ENCODE results near the gene STXBP2. TPM values are rescaled to one million over a fixed set of nuclear protein-coding genes. Genes with fewer than 3 reads are reported as not detected.
A peak's percentile ranks its signal among the peaks of the same experiment; 100 is the strongest.

The STXBP2 gene
- total and polyA plus RNA-seq, 9 of the 15 experiments (the other 6 are each of a cell fraction or from before 2014, with no cell fraction given): 2.5 to 163 (median 71.3) TPM

DNA sequence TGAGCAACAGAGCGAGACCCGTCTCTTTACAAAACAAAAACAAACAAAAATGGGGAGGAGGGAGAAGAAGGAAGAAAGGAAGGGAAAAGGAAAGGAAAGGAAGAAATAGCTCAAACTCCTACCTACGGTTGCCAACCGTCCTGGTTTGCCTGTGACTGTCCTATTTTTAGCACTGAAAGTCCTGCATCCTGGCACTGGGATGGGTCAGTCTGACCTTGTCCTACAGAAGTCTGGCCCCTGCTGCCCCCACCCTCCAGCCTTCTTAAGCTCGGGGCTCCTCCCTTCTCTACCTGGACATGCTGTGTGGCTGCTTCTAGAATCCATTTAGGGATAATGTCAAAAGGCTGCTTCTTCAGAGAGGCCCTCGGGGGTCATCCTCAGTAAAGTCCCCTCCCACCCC lies 1.2 kb upstream of the STXBP2 start:
- in situ Hi-C loops (cut with MboI) (no loop called here), intact Hi-C loops (cut with micrococcal nuclease) (no loop called here)
- ATAC-seq (no peak), DNase-seq (ENCODE audit: extremely low read depth in 1 of 4, low spot score in 3 of 4) (no peak), FAIRE-seq (peak; percentile 19)
- H2AFZ ChIP-seq (ENCODE audit: low read depth, low read length): peak overlapping the region; percentile 98; the same call in 1 of the 2 replicates
- H3K4me2 ChIP-seq (ENCODE audit: insufficient read depth, low read length): peak overlapping the region; percentile 95
- H3K36me3 ChIP-seq (ENCODE audit: control insufficient read depth, insufficient read depth, low read length): peaks cover 37% of the 10 kb centered on the region; the same call in 2 of the 3 replicates
- ChIA-PET POLR2A (interaction anchor here (0.6 to 1.6 kb wide), 5 partner anchors 9 to 309 kb away, joined by 3 to 8 read pairs (median 3); no protein-coding TSS in a partner anchor), CTCF (ENCODE audit: low intra/inter-chr PET ratio) (no interaction called here)
- H3K9ac ChIP-seq (ENCODE audit: insufficient read depth in 1 of 2, low read depth in 2 of 2, low read length in 2 of 2): peak overlapping the region; percentile 90 to 97; a peak in 2 of 4 replicates
- H3K79me2 ChIP-seq (ENCODE audit: control insufficient read depth, insufficient read depth, low read length): peaks cover 45% of the 10 kb centered on the region
- TF ChIP-seq ZNF212 (CRISPR knock-in tag; IDR thresholded peaks at IDR 0.05): no peak
- TF ChIP-seq SRSF1 (IDR thresholded peaks at IDR 0.05; ENCODE audit: low read depth, low read length): no peak
- TF ChIP-seq FOXK1 (CRISPR knock-in tag; IDR thresholded peaks at IDR 0.05; ENCODE audit: borderline replicate concordance): no peak
- TF ChIP-seq TAF7 (tag; IDR thresholded peaks at IDR 0.05): no peak
- no peak for TF ChIP-seq ZNF764 (CRISPR knock-in tag; IDR thresholded peaks at IDR 0.05; ENCODE audit: low read depth)
- no peak for TF ChIP-seq KAT7 (CRISPR knock-in tag; IDR thresholded peaks at IDR 0.05; ENCODE audit: borderline replicate concordance)
- no peak for TF ChIP-seq NCOA1 (IDR thresholded peaks at IDR 0.05; ENCODE audit: low read depth)
- no peak for TF ChIP-seq DACH1 (IDR thresholded peaks at IDR 0.05; ENCODE audit: partially characterized antibody)
- TF ChIP-seq, protein P1, sequence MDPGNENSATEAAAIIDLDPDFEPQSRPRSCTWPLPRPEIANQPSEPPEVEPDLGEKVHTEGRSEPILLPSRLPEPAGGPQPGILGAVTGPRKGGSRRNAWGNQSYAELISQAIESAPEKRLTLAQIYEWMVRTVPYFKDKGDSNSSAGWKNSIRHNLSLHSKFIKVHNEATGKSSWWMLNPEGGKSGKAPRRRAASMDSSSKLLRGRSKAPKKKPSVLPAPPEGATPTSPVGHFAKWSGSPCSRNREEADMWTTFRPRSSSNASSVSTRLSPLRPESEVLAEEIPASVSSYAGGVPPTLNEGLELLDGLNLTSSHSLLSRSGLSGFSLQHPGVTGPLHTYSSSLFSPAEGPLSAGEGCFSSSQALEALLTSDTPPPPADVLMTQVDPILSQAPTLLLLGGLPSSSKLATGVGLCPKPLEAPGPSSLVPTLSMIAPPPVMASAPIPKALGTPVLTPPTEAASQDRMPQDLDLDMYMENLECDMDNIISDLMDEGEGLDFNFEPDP (CRISPR knock-in tag; IDR thresholded peaks at IDR 0.05): no peak
- TF ChIP-seq ZKSCAN8 (CRISPR knock-in tag; IDR thresholded peaks at IDR 0.05): no peak
- no peak for TF ChIP-seq TSC22D4 (tag; IDR thresholded peaks at IDR 0.05)
- TF ChIP-seq PURB (CRISPR knock-in tag; IDR thresholded peaks at IDR 0.05; ENCODE audit: low read depth): no peak
- TF ChIP-seq, protein P2, sequence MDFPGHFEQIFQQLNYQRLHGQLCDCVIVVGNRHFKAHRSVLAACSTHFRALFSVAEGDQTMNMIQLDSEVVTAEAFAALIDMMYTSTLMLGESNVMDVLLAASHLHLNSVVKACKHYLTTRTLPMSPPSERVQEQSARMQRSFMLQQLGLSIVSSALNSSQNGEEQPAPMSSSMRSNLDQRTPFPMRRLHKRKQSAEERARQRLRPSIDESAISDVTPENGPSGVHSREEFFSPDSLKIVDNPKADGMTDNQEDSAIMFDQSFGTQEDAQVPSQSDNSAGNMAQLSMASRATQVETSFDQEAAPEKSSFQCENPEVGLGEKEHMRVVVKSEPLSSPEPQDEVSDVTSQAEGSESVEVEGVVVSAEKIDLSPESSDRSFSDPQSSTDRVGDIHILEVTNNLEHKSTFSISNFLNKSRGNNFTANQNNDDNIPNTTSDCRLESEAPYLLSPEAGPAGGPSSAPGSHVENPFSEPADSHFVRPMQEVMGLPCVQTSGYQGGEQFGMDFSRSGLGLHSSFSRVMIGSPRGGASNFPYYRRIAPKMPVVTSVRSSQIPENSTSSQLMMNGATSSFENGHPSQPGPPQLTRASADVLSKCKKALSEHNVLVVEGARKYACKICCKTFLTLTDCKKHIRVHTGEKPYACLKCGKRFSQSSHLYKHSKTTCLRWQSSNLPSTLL (IDR thresholded peaks at IDR 0.05): no peak
- TF ChIP-seq, protein P3, sequence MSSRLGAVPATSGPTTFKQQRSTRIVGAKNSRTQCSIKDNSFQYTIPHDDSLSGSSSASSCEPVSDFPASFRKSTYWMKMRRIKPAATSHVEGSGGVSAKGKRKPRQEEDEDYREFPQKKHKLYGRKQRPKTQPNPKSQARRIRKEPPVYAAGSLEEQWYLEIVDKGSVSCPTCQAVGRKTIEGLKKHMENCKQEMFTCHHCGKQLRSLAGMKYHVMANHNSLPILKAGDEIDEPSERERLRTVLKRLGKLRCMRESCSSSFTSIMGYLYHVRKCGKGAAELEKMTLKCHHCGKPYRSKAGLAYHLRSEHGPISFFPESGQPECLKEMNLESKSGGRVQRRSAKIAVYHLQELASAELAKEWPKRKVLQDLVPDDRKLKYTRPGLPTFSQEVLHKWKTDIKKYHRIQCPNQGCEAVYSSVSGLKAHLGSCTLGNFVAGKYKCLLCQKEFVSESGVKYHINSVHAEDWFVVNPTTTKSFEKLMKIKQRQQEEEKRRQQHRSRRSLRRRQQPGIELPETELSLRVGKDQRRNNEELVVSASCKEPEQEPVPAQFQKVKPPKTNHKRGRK (tag; IDR thresholded peaks at IDR 0.05): no peak
- TF ChIP-seq BCOR (IDR thresholded peaks at IDR 0.05): no peak
- H3K9me3 ChIP-seq (replicated peaks; ENCODE audit: control insufficient read depth, insufficient read depth, low read depth, low read length): peaks cover 6% of the 10 kb centered on the region; the same call in 1 of the 2 replicates
- peaks cover 14% of the 10 kb centered on the region for H4K20me1 ChIP-seq (replicated peaks; ENCODE audit: control insufficient read depth, insufficient read depth, low read length)
- H3K4me3 ChIP-seq: peak overlapping the region; percentile 79
- WGBS (ENCODE audit: insufficient coverage, low coverage, missing lambda C conversion rate): 29% methylated on average over 6 of the region's 6 CpGs
- no peaks in the 10 kb centered on the region; a peak in 1 of 5 replicates for H3K27me3 ChIP-seq (ENCODE audit: control insufficient read depth in 2 of 2, insufficient read depth in 2 of 2, low read length in 2 of 2)
- no peaks in the 10 kb centered on the region for H3K9me1 ChIP-seq (ENCODE audit: control insufficient read depth, insufficient read depth, low read length)
- H3K4me1 ChIP-seq (replicated peaks in 1 of 2; ENCODE audit: control insufficient read depth in 2 of 2, insufficient read depth in 2 of 2, low read length in 2 of 2): peaks cover 17 to 45% of the 10 kb centered on the region in 2 experiments; a peak in 4 of 5 replicates
- H3K27ac ChIP-seq (ENCODE audit: extremely low read depth, low read depth, low read length): no peak overlapping the region
- no TSS peak for BruUV-seq (replicated peaks)
